CD1c-positive myeloid dendritic cell (primary cell): ENCODE measurements around the gene MYRFL.

Experiments
- DNase-seq: peaks from one replicate; pipeline ENCODE4 v3.0.0-alpha.2; 2016; ENCODE audit errors: extremely low spot score

MYRFL gene

DNA sequence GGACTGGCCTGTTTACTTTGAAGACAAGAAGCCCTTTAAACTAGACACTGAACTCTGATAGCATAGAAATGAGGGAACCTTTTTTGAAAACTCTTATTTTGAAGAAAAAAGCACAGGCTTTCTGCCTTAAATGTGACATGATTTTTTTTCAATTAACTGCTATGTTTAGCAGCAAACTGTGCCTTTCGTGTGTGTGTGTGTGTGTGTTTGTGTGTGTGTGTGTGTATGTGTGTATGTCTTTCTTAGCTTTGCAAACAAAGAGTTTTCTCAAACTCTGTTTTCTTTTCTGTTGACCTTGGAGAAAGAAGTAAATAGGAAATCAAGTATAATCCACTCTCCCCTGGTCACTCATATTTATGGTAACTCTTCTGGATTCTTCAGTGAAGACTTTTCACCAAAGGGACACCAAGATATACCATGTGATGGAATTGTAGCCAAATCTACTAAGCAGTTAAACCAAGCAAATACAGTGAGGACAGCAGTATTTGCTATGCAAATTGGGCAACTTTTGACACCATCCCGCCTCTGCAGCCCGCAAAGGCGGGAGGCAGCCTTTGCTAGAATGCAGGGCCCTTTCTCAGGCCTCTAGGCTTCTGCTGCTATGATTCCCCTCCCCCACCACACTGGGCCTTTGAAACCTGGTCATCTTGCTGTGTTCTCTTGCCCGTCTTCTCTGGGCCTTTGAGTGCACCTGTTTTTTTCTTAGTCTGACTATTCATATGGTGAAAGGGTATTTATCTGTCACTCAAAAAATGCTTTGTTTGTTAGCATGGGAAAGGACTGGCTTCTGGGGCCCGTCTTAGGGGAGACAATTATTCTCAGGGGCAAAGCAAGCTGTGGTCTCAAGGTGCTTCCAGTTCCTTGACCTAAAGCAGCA lies 107.9 kb downstream of the MYRFL start:
- no peak for DNase-seq

DNA sequence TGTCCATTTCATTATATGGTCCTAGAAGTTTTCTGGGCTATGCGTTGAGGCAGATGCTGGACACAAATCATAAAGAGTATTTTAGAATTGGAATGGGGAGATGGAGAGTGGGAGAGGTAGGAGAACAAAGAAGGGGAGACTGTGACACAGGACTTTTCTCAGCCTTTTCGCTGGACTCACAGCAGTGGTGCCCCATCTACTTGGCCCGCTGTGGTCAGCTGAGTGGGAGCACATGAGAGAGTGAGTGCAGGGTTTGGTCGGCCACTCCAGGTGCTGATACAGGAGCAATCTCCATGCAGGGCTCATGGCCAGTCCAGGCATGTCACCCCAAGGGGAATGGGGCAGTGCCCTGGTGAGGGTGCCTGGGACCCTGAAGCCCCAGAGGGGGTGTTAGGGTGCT lies 109.0 kb downstream of the MYRFL start:
- DNase-seq: no peak

DNA sequence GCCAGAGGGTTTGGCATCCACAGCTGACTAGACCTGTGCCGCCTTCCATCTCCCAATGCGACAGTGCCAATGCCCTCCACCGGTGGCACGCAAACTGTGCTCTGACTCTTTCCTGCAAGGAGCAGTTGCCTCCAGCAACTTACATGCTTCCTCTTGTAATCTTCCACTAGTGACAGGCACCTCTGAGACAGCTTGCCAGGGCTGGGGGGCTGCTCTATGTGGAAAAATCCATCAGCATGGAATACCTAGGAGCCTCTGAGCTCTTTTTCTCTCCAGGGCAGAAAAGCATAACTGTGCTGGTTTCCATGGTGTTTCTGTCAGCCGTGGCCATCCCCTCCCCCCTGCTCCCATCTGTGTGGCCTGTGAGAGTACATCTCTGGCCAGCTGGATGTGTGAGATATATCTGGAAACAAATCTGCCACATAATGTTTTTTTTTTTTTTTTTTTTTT lies 110.6 kb downstream of the MYRFL start:
- no peak for DNase-seq

DNA sequence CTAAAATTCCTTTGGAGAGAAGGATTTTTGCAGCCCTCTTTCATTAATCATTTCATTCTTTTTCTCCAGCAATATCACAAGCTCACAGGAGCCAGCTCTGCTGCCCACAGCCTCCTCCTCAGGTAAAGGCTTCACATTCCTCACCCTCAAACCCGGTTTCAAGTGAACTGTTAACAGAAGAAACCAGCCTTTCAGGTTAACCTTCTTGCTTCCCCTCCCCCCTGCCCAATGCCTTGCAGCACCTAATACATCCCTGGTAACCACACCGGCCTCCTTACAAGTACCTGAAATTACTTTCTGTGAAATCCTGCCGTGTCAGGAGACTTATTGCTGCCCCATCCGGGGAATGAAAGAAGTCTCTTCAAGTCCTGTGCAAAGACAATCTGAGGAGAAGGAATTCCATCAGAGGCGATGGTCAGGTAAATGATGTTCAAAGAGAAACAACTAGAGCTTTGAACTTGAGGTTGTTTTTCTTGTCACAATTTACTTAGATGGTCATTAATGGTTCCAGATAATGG lies 111.2 kb downstream of the MYRFL start:
- no peak for DNase-seq

DNA sequence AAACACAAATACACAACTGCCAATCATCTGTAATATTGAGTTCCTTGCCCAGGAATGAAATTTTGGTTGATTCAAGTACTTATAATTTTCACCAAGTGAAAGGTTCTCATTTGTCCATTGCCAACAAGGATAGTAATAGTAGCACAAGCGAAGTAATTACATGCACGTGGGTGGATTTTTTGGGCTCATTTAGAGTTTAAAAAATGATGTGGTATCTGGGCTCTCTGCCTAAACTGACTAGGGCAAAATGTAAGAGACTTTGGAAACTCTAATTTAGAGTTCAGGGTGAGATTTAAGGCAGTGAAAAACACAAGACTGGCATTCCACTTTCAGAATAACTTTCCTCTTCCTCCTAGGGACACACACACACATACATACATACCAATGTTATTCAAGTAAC lies 111.7 kb downstream of the MYRFL start:
- DNase-seq: no peak

DNA sequence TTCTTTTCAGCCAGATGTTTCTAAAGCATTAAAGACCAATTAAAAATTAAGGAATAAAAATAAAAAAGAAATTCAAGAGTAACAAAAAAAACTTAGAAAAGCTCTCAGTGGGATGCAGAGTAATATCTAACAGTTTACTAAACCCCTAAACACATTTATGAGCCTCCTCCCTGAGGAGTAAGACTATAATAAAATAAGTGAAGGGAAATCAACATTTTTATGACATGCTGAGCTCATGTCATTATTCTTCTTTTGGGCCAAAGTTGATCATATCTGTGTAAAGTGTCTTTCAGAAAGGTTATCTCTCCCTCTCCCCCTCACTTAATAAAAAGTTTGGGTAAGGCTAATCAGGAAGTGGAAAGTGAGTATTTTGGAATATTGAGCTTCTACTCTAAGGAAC lies 122.1 kb downstream of the MYRFL start:
- DNase-seq: no peak

DNA sequence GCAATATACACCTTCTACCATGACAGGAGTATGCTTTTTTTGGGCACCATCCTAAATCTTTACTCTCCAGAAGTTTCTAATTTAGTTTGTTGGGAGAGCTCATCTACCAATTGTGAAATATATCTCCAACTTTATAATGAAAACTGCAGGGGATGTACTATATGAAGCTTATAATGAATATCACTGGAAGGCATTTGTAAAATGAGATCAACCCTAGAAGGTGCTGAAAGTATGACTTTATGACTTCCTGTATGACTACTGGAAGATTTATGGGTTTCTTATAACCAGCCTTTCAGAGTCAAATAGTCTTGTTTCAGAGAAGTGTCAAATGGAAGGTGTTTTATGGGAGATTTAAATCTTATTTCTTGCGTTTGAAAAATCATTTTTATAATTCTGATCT lies 122.9 kb downstream of the MYRFL start:
- no peak for DNase-seq

DNA sequence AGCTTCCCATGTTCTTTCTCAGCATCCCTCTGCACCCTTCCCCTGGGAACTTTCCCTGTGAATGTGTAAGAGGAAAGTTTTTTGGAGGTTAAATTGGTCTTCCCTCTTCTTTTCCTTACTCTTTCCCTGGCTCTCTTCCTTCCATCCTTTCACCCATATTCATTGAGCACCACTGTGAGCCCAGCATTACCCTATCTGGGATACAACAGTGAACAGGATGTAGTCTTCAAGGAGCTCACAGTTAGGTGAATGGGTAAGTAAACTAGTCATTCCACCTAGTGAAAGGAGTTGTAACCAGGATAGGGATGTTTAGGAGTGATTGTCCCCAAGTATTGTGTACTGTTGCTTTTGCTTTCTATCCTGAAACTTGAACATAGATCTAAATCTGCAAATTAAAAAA lies 123.8 kb downstream of the MYRFL start:
- DNase-seq: no peak

DNA sequence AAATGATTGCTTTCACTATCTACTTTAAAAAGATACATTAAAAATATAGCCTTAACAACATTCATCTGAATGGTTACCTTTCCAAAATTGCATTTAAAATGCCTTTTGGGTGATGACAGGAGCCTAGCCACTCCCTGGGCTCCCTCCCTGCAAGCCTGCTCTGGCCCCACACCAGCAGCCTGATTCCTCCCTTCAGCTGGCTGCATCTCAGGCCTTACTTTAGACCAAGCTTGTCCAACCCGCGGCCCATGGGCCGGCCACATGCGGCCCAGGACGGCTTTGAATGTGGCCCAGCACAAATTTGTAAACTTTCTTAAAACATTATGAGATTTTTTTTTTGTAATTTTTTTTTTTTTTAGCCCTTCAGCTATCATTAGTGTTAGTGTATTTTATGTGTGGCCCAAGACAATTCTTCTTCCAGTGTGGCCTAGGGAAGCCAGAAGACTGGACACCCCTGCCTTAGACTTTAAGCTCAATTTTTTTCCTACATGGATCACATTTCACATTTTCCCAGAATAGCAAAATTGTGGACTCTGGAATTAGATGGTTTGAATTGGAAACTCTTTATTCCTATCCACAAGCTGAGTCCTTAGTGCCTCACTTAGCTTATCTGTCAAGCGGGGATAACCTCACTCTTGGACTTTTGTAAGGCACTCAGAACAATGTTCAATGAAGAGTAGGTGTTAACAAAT lies 124.4 kb downstream of the MYRFL start:
- no peak for DNase-seq

DNA sequence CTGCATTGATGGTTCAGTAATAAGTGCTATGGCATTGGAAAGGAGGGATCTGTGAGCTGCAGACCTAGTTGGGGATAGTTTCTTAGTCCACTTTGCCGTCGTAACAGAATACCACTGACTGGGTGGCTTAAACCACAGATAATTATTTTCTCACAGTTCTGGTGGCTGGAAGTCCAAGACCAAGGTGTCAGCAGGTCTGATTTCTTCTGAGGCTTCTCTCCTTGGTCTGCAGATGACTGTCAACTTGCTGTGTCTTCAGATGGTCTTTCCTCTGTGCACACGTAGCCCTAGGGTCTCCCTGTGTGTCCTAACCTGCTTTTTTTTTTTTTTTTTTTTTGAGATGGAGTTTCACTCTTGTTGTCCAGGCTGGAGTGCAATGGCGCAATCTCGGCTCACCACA lies 126.1 kb downstream of the MYRFL start:
- no peak for DNase-seq

DNA sequence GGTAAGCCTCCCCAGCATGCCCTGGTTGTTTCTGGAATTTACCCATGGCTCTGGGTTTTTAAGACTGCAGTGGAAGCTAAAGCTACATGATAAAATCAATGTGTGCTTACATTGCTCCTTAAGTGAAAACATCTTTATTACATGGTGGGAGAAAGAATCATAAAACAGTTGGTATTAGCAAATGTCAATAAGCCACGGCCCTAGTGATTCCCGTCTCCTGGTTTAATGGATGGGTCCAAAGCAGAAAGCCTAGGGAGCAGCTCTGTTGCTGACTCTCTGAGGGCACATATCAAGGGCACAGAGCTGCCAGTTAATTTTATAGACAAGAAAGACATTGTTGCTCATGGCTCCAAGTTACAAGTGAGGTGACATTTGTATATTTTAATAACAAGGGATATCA lies 127.9 kb downstream of the MYRFL start:
- no peak for DNase-seq

DNA sequence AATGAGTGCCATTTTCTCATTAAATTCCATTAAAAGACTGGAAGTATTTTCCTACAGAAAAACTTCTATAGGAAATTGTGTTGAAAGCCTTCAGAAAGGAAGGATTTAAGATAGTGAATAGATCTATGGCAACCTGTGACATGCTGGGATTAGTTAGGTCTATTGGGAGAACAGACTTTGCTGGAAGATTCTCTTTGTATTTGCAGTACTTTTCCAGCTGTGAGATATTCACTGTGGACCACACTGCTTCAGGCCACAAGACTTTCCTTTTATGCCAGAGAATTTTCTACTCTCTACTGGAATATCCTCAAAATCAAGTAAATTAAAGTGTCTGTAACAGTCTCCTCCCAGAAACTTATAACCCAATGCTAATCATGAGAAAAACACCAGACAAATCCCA lies 136.2 kb downstream of the MYRFL start:
- DNase-seq: no peak

DNA sequence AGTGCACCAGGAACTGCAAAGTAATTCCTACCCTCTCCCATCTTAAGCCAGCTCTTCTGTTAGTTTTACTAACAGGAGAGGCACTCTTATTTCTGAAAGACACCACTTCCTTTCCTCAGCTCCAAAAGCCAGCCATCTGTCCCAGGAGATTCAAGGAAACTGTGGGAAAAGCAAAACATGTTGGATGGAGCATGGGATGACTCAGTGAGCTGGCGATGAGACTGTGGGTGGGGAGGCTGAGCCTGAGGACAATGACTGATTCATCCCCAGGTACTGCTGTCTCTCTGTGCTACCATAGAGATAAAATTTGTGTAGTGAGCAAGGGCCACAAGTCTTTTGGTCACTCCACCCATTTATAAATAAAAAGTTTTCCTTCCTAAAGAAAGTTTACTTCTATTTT lies 141.4 kb downstream of the MYRFL start:
- no peak for DNase-seq

DNA sequence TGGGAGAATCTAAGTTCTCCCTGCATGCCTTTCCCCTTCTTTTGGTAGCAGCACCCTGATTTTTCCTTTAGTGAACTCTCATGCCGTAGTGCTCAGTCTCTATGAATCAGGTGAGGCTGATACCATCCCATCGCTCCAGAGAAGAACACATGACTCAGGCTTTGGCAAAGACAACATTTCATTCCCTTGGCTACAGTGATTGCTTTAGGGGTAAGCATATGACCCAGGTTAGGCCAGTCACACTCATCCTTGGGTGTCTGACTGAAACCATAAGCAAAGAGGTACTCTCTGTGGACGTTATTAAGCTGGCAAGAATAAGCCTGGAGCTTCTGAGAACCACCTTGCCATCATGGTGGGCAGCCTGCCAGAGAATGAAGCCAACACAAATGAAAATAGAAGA lies 141.8 kb downstream of the MYRFL start:
- DNase-seq: no peak

DNA sequence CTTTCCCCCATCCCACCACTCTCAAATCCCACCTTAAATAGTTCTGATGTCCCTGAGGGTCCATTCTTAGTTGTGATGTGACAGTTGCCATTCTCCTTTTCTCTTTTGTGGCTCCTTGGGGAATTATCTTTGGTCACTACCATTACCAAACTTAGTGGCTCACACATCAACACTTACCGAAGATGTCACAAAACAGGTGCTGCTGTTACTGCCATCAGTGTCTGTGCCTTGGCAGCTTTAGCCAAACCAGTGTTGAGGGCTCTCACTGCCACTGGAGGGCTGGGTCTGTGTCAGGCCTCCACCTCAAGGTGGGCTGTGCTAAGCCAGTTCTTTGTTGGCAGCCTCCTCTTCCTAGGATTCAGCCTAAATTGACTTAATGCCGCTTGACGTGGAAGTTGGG lies 144.0 kb downstream of the MYRFL start:
- DNase-seq: no peak

DNA sequence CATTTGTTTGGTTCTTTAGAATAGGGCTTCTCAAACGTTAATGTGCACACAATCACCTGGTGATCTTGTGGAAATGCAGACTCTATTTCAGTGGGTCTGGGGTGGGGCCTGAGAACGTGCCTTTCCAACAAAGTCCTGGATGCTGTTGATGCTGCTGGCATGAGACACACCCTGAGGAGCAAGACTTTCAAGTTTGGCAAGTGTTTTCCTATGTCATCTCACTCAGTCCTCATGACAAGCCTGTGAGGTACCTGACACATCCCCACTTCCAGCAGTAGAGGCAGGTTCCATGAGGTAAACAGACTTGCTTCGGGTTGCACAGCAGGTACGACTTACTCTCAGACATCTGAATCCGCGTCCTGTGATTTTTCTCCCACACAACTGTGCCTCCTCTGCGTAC lies 147.1 kb downstream of the MYRFL start:
- no peak for DNase-seq

DNA sequence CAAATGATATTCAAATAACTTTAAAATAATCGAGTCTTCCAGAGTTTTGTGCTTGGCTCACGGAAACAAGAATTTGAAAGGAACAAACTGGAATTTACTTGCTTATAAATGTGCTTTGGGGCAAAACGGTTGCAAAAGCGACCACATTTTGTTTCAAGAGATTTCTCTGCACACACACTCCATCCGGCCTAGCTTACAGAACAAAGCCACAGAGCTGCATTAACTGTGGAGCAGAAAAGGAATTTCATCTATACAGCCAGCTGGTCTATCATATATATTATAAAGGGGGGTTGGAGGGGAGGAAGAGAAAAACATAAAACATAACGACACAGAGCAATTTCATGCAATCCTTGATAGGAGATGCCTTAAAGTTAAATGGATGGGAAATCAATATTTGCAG lies 153.0 kb downstream of the MYRFL start:
- no peak for DNase-seq

DNA sequence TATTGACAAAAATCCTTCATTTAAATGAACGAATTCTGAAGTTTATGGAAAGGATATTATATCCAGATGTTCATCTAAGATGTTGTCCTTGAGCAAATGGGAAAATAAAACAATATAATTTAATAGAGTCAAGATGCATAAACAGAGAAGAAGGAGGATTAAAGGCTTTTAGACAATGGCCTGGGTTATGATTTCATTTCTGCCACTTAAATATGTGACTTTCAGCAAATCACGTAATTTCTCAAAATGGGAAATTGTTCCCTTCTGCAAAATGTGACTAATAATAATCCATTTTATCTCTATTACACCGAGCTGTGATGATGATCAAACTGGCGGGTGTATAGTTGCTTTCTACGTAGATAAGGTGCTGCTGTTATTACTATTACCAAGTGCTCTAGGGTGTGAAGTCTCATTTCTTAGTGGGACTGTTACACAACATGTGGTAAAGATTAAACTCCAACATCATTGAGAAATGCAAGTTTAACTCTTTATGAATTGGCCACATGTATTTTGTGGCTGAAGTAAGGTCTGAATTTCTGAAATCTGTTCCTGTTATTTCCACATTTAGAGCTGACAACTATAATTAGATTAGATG lies 157.0 kb downstream of the MYRFL start:
- DNase-seq: no peak

DNA sequence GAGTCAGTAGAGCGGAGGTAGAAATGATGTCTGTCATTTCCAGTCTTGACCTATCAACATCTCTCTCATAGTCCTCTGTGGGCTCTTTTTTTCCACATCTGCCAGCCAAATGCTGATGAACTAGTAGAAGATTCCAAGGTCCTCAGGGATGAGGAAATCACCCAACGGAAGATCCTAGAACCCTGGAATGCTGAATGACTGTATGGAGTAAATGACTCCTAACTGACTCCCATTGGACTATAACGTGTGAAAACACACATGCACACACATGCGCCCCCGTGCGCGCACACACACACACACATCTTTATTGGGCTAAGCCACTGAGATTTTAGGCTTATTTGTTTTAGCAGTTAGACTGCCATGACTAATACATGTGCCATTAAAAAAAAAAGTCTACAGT lies 159.2 kb downstream of the MYRFL start:
- no peak for DNase-seq

DNA sequence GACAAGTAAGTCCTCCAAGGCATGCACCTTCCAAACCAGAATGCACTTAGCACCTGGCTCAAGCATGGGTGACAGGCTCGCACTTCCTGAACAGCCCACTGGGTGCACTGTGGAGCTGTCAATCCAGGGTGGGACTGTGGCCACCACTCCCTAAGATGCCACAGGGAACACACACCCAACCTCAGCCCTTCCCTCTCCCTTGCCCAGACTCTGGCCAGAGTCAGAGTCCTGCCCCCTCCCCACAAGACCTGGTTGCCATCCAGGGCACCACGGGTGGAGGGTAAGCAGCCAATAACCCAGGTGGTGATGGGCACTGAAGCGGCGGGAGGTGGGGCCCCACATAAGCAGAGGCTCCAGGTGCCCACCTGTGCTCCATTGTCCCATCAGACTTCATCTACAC lies 160.6 kb downstream of the MYRFL start:
- no peak for DNase-seq

DNA sequence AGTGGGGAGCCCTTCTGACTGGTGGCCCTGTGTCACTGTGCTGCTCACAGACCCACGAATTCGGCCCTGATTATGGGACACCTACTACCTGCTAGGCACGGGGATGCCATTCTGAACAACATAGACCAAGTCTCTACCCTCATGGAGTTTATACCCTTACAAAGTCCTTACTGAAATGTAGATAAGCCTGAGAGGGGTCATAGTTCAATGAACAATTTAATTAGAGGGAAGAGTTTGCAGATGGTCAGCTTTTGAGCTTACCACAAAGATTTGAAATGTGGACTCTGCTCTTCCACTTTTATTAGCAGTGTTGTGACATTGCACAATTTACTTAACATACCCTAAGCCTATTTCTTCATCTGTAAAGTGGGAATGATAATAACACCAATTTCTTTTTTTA lies 161.1 kb downstream of the MYRFL start:
- DNase-seq: no peak

DNA sequence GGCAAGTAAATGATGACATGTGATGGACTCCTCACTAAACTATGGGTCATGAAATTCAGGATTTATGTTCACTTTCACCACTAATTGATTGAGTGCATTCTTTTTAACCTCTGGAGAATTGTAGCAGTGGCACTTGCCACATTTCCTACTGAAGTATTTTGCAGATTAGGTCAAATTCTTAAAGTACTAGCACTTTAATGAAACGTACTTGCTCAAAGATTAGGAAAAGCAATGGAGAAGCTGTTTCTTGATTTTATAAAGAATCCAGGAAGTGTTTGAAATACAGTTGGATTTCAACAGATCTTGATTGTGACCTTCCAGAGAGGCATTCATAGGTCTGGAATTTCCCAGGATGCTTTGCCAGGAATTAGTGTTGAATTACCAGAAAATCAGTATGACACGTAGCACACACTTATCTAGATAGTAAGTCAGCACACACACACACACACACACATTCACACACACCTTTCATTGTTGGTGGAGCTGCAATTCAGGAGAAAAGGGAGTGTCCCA lies 162.6 kb downstream of the MYRFL start:
- DNase-seq: no peak
